ENCODE data around the gene ANKRD24.

ANKRD24 gene

DNA sequence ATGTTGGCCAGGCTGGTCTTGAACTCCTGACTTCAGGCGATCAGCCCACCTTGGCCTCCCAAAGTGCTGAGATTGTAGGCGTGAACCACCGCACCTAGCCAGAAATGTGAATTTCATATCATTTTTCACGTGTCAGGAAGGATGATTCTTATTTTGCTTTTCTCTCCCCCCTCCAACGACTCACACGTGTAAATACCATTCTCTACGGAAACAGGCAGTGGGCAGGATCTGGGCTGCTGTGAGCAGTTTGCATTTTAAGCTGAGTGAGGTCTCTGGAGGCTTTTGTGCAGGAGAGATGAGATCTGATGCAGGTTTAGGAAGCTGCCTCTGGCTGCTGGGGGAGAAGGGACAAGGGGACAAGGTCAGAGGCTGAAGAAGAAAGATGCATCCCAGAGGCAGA, 11.9 kb downstream of the ANKRD24 start:
- DNase-seq (ENCODE audit: low read depth): no peak
- TF ChIP-seq CTCF (IDR thresholded peaks at IDR 0.05; ENCODE audit: low read length, missing control alignments): no peak
- no peak overlapping the region for H3K4me3 ChIP-seq (replicated peaks; ENCODE audit: low read depth, low read length)

- no peak for DNase-seq (ENCODE audit: low read depth)
- TF ChIP-seq CTCF (IDR thresholded peaks at IDR 0.05; ENCODE audit: low read length, missing control alignments): no peak
- H3K4me3 ChIP-seq (replicated peaks; ENCODE audit: low read depth, low read length): no peak overlapping the region
Measured at GRCh38 chr19:4196009-4196408, 13.5 kb downstream of the ANKRD24 start.

DNA sequence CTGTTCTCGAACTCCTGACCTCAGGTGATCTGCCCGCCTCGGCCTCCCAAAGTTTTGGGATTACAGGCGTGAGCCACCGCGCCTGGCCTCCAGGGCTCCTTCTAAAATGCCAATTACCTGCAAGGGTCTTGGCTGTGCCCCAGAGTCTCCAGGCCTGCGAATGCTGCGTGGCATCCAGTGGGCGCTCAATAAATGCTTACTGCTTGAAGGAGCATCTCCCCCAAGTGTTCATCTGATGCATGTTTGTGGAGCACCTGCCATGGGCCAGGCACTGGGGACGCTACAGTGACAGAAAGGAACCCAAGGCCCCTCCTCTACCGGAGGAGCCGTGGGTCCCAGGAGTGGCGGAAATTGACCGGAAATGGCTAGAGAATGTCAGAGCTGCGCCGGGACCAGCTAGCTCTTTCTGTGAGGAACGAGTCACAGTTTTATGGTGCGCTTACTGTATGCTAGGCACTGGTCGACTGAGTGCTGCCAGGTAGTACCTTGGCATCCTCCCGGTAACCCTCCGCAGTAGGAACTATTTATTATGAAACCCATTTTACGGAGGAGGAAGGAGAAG, 14.2 kb downstream of the ANKRD24 start:
- DNase-seq (ENCODE audit: low read depth): no peak

DNA sequence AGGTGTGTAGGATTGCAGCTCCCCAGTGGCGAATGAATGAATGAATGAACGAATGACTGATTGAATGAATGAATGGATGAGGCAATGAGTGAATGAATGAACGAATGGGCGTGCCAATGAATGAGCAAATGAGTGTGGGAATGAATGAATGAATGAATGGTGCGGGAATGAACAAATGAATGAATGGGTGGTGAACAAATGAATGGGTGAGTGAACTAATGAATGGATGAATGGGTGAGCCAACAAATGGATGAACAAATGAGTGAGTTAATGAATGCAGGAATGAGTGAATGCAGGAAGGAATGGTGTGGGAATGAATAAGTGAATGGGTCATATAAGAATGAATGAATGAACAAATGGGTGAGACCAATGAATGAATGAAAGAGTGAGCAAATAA, 14.7 kb downstream of the ANKRD24 start:
- no peak overlapping the region for H3K4me3 ChIP-seq (replicated peaks; ENCODE audit: low read depth, low read length)
- TF ChIP-seq CTCF (IDR thresholded peaks at IDR 0.05; ENCODE audit: low read length, missing control alignments): no peak

More for the DNA sequence above, 14.2 kb downstream of the ANKRD24 start:
- no peak for TF ChIP-seq CTCF (IDR thresholded peaks at IDR 0.05; ENCODE audit: low read length, missing control alignments)
- H3K4me3 ChIP-seq (replicated peaks; ENCODE audit: low read depth, low read length): no peak overlapping the region

DNA sequence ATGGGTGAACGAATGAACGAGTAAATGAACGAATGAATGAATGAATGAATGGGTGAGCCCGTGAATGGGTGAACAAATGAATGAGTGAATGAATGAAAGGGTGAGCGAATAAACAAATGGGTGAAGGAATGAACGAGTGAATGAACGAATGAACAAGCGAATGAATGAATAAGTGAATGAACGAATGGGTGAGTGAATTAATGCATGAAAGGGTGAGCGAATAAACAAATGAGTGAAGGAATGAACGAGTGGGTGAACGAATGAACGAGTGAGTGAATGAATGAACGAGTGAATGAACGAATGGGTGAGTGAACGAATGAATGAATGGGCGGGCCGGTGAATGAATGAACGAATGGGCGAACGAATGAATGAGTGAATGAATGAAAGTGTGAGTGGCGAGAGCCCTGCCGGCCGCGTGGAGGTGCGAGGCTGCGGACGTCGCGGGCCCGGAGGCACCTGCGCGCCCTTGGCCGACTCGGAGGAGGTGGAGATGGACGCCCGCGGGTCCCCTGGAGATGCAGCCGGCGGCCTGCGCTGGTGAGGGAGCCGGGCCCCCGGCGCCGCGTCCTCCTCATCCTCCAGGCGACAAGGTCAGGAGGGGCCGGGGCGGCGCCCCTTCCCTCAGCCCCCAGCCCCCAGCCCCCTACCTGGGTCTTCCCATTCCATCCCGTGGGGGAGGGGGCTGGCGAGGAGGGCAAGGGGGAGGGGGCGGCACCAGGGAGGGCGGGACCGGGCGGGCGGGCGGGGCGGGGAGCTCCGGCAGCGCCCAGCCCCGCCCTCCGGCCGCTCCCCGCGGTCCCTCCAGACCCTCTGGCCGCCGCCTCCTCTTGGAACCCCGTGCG, 15.4 kb downstream of the ANKRD24 start:
- DNase-seq (ENCODE audit: low read depth): peak; percentile 10
- TF ChIP-seq CTCF (IDR thresholded peaks at IDR 0.05; ENCODE audit: low read length, missing control alignments): no peak
- H3K4me3 ChIP-seq (replicated peaks; ENCODE audit: low read depth, low read length): no peak overlapping the region

More for the DNA sequence above, 14.7 kb downstream of the ANKRD24 start:
- DNase-seq (ENCODE audit: low read depth): no peak

- no peak for TF ChIP-seq CTCF (IDR thresholded peaks at IDR 0.05; ENCODE audit: low read length, missing control alignments)
- DNase-seq (ENCODE audit: low read depth): no peak
- no peak overlapping the region for H3K4me3 ChIP-seq (replicated peaks; ENCODE audit: low read depth, low read length)
Measured at GRCh38 chr19:4198467-4199126, 16.1 kb downstream of the ANKRD24 start.
